ENCODE data around the gene AGAP2. TPM values are rescaled to one million over a fixed set of nuclear protein-coding genes. Genes with fewer than 3 reads are reported as not detected.

The AGAP2 gene
- total RNA-seq, 6 experiments from 2014 or later: 0.14 to 0.18 (median 0.14) TPM

DNA sequence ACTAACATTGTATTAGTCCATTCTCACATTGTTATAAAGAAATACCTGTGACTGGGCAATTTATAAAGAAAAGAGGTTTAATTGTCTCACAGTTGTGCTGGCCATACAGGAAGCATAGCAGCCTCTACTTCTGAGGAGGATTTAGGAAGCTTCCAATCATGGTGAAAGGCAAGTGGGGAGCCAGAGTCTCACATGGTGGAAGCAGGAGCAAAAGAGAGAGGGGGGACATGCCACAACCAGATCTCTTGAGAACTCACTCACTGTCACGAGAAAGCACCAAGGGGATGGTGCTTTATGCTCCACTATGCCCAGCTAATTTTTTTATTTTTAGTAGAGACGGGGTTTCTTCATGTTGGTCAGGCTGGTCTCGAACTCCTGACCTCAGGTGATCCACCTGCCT is 31.3 kb downstream of the AGAP2 start:
- Mint-ChIP-seq H3K4me3 (no peak overlapping the region), H3K27ac (no peak overlapping the region), H3K9me3 (no peaks in the 10 kb centered on the region), H3K27me3 (ENCODE audit: insufficient read depth) (no peaks in the 10 kb centered on the region; the same call in 1 of the 2 replicates), H3K4me1 (ENCODE audit: low read depth) (no peaks in the 10 kb centered on the region), H3K36me3 (ENCODE audit: low read depth) (peaks cover 34% of the 10 kb centered on the region)
- no peak for DNase-seq
- TF ChIP-seq, protein P1, sequence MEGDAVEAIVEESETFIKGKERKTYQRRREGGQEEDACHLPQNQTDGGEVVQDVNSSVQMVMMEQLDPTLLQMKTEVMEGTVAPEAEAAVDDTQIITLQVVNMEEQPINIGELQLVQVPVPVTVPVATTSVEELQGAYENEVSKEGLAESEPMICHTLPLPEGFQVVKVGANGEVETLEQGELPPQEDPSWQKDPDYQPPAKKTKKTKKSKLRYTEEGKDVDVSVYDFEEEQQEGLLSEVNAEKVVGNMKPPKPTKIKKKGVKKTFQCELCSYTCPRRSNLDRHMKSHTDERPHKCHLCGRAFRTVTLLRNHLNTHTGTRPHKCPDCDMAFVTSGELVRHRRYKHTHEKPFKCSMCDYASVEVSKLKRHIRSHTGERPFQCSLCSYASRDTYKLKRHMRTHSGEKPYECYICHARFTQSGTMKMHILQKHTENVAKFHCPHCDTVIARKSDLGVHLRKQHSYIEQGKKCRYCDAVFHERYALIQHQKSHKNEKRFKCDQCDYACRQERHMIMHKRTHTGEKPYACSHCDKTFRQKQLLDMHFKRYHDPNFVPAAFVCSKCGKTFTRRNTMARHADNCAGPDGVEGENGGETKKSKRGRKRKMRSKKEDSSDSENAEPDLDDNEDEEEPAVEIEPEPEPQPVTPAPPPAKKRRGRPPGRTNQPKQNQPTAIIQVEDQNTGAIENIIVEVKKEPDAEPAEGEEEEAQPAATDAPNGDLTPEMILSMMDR (IDR thresholded peaks at IDR 0.05): no peak

DNA sequence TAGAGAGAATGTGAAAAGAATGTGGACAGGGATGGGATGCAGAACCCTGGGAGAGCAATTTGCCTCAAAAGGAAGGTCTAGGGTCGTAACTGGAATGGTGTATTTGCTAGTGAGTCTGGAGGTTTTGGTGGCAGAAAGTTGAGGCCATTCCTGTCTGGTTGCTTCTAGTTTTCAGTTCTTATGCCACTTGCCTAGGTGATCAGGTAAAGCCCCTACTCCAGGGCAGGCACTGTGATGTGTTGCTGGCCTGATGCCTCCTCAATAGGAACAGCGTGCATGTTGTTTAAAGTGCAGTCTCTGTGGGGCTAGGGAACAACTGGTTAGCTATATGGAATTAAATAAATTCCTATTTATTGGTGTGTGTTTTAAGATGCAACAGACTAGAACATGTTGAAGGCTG is 38.2 kb downstream of the AGAP2 start:
- no peak for DNase-seq
- H3K27ac Mint-ChIP-seq: no peak overlapping the region
- H3K27me3 Mint-ChIP-seq (ENCODE audit: insufficient read depth): no peaks in the 10 kb centered on the region
- H3K4me3 Mint-ChIP-seq: no peak overlapping the region
- no peaks in the 10 kb centered on the region for H3K4me1 Mint-ChIP-seq (ENCODE audit: low read depth)
- no peaks in the 10 kb centered on the region for H3K9me3 Mint-ChIP-seq
- TF ChIP-seq, protein P1 (IDR thresholded peaks at IDR 0.05): no peak
- H3K36me3 Mint-ChIP-seq (ENCODE audit: low read depth): peaks cover 53% of the 10 kb centered on the region

DNA sequence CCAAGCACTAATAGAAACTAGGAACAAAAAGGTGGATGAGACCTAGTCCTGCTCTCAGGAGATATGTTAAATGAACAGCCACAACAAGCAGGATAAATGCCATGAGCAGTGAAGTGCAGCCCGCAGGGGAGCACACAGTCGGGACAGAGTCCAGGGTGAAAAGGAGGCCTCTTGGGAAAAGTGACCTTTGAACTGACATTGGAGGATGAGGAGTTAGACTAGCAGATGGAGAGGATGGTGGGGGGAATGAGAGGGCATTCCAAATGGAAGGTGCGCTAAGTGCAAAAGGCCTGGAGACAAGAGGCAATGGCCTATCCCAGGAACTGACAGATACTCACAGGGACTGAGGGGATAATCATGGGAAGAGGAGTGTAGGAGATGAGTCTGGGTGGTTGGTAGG is 40.1 kb downstream of the AGAP2 start:
- Mint-ChIP-seq H3K9me3 (no peaks in the 10 kb centered on the region), H3K4me3 (no peak overlapping the region), H3K27ac (no peak overlapping the region), H3K36me3 (ENCODE audit: low read depth) (peaks cover 41% of the 10 kb centered on the region), H3K27me3 (ENCODE audit: insufficient read depth) (no peaks in the 10 kb centered on the region), H3K4me1 (ENCODE audit: low read depth) (no peaks in the 10 kb centered on the region)
- TF ChIP-seq, protein P1 (IDR thresholded peaks at IDR 0.05): no peak
- DNase-seq: no peak

DNA sequence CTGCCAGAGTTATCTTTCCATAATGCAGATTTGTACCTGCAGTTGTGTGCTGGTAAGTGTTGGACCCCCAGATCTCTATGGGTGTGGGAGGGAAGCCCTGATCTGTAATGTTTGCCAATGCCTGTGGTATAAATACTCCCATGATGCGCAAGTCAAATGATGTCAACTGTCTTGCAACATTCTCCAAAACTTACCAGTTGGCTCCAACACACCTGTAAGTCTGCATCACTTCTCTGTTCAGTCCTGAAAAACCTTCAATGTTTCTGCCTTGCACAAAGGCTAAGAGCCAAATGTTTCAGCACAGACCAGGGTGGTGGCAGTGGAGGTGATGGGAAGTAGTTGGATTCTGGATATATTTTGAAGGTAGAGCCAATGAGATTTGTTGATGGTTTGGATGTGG is 41.5 kb downstream of the AGAP2 start:
- no peak for DNase-seq
- H3K36me3 Mint-ChIP-seq (ENCODE audit: low read depth): peaks cover 28% of the 10 kb centered on the region
- H3K27me3 Mint-ChIP-seq (ENCODE audit: insufficient read depth): no peaks in the 10 kb centered on the region
- H3K4me1 Mint-ChIP-seq (ENCODE audit: low read depth): no peaks in the 10 kb centered on the region
- H3K27ac Mint-ChIP-seq: no peak overlapping the region
- TF ChIP-seq, protein P1 (IDR thresholded peaks at IDR 0.05): no peak
- H3K9me3 Mint-ChIP-seq: no peaks in the 10 kb centered on the region
- H3K4me3 Mint-ChIP-seq: no peak overlapping the region

DNA sequence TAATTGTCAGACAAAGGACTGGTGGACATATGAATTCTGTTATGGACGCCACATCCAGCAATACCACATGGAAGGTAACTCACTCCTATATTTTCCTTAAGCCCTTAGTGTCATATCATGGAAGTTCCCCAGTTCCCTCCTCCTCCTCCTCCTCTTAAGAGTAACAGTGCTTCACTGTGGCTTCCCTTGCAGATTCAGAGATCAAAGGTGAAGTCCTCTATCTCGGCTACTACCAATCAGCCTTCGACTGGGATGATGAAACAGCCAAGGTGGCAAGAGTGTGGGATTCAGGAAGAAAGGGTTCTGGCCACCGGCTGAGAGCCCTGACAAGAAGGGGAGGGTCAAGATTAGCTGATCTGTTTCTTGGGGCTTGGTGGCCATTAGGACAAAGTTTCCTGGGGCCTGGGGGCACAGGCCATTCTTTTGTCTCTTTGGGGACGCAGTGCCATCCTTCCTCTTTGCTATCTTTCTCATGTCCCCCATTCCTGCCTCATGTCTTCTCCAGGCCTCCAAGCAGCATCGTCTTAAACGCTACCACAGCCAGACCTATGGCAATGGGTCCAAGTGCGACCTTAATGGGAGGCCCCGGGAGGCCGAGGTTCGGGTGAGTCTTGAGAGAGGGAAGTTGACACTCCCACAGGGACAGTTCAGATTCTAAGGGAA is 42.6 kb downstream of the AGAP2 start:
- H3K9me3 Mint-ChIP-seq: no peaks in the 10 kb centered on the region
- H3K27ac Mint-ChIP-seq: no peak overlapping the region
- no peak overlapping the region for H3K4me3 Mint-ChIP-seq
- peaks cover 31% of the 10 kb centered on the region for H3K36me3 Mint-ChIP-seq (ENCODE audit: low read depth)
- H3K4me1 Mint-ChIP-seq (ENCODE audit: low read depth): no peaks in the 10 kb centered on the region
- DNase-seq: no peak
- TF ChIP-seq, protein P1 (IDR thresholded peaks at IDR 0.05): no peak
- no peaks in the 10 kb centered on the region; the same call in 1 of the 2 replicates for H3K27me3 Mint-ChIP-seq (ENCODE audit: insufficient read depth)

Measured in HFFc6 (cell line).